GM12873 (cell line): ENCODE results near the gene KMO.
A peak's percentile ranks its signal among the peaks of the same experiment; 100 is the strongest.

Experiments used
- CTCF ChIP-seq: IDR thresholded peaks from 2 replicates; pipeline ENCODE4 v1.5.1; 2012; ENCODE audit warnings: low read depth, mild to moderate bottlenecking, moderate library complexity, low read length, control low read depth; ENCODE audit not compliant: insufficient read depth; ENCODE audit errors: missing control alignments

Gene KMO

DNA sequence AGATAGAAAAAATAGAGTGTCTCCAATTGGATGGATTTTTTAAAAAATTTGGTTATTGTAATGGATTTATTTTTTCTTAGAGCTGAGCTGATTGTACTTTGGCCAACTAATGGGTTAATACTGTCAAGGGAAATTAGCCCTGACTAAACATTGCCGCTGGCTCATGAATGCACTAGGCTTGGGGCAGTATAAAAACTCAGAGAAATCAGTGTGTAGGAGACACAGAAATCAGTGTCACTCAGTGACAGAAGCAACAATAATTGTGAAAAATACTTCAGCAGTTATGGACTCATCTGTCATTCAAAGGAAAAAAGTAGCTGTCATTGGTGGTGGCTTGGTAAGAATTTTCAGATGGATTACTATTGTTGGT, at the start of gene KMO:
Gene KMO (plus strand): TSS at position 217 of the 370 bp plus-strand sequence. CDS start 67 bp downstream, at position 284.
- TF ChIP-seq CTCF: no peak

- TF ChIP-seq CTCF: no peak
Observed at GRCh38 chr1:241482761-241483250, 49.4 kb upstream of the KMO start.

DNA sequence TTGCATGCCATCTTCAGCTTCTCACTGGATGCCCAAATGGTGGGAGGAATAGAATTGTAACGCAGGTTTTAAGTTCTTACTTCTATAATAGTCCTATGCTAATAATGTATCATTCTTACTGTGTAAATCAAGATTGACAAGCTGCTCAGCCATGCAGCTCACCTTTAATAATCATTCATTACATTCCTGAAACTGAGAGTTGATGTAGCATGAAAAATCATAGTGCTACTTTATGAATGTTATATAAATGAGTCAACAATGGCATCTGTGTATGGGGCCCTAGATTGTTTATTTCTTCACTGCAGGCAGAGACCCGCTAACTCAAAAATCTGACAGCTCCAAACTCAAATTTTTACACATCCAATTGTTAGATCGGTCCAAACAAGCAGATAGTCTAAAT, 47.0 kb upstream of the KMO start:
- TF ChIP-seq CTCF: no peak

DNA sequence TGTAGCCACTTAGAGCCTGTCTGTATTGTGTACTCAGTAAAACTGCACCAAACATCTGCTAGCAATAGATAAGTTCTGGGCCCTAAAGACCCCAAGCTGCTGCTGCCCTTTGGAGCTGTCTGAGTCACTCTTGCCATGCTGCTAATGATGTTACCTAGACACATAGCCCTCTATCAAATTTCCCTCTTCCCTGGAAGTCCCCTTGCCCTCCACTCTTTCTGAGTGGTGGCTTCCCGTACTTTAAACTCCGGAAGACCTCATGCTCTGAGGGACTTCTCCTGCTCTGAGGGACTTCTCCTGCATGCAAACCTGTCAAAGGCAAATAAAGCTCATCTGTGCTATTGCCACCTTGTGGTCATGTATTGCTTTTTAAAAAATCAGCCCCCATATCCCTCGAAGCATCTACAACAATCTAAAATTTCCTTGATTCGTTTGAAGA, 46.6 kb upstream of the KMO start:
- TF ChIP-seq CTCF: peak; percentile 60

GRCh38 chr1:241488739-241489138, 43.4 kb upstream of the KMO start:
- no peak for TF ChIP-seq CTCF

GRCh38 chr1:241495741-241496140, 36.4 kb upstream of the KMO start:
- no peak for TF ChIP-seq CTCF

GRCh38 chr1:241499910-241500309, 32.3 kb upstream of the KMO start:
- TF ChIP-seq CTCF: peak; percentile 29

DNA sequence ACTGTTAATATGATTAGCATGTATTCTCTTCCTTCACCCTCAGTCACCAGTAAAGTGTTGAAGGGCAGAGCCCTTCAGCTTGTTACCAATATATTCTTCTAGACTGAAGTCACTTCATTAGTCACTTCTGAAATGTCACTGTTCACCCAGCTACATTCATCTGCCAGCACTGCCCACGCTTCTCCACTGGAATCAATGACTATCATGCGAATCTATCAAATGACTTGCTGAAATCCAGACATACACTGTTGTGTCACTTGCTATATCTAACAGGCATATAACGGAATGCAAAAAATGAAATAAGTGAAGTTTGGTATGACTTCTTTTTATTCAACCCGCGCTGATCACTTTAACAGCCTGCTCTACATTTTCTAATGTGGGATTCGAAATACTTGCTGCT, 28.7 kb upstream of the KMO start:
- no peak for TF ChIP-seq CTCF
